K562 (cell line): ENCODE measurements around the gene SRRT. TPM values are rescaled to one million over a fixed set of nuclear protein-coding genes. Genes with fewer than 3 reads are reported as not detected.

Source experiments
- SIRT6 ChIP-seq: IDR thresholded peaks from one replicate; pipeline ENCODE4 v1.6.1; 2012; ENCODE audit warnings: low read depth, mild to moderate bottlenecking, control low read depth, inconsistent platforms, low read length, moderate library complexity
- ZBTB40 ChIP-seq, 2 experiments: fragments of 450-650 bp in 1 of 2; sonication (generic) in 1 of 2; formaldehyde crosslinking in 1 of 2; IDR thresholded peaks; 2 replicates each; pipeline versions ENCODE4 v1.7.1 to v1.9.0; 2016 to 2022; ENCODE audit warnings: inconsistent platforms in 1 of 2, mild to moderate bottlenecking in 1 of 2, missing genetic modification reagents in 1 of 2
- ZHX1 ChIP-seq: fragments of 150-350 bp; conservative IDR thresholded peaks from 2 replicates; pipeline ENCODE4 v1.6.1; 2014; ENCODE audit warnings: low read length
- ZNF384 ChIP-seq: IDR thresholded peaks from 2 replicates; pipeline ENCODE4 v1.6.1; 2012; ENCODE audit warnings: low read depth, low read length, improper control_type of control experiment
- ZNF408 ChIP-seq: fragments of 250-450 bp; sonication (Bioruptor Pico); IDR thresholded peaks from 2 replicates; pipeline ENCODE4 v1.4.0; 2020; ENCODE audit warnings: low read depth, mild to moderate bottlenecking, moderate library complexity
- ZNF609 ChIP-seq: sonication (generic); formaldehyde crosslinking; IDR thresholded peaks from 2 replicates; pipeline ENCODE4 v1.8.1; 2023; ENCODE audit warnings: missing genetic modification reagents, mild to moderate bottlenecking, borderline replicate concordance
- ZNF785 ChIP-seq: fragments of 250-450 bp; sonication (Bioruptor Pico); IDR thresholded peaks from 2 replicates; pipeline ENCODE4 v1.4.0; 2020; ENCODE audit warnings: mild to moderate bottlenecking
- polyA plus RNA-seq, 8 experiments: library from polyadenylated mRNA; depleted of rRNA in 4 of 8; stranded (reverse) in 5 of 8; unstranded in 3 of 8; fragments of >200 nt; fragmentation: Nextera tagmentation in 2 of 8; fragmentation: Illumina TruSeq in 1 of 8; extraction: Ambion mirVana in 2 of 8; extraction: Trizol in 1 of 8; gene quantifications; 2 replicates each; pipeline versions ENCODE4 v1.2.1 to v1.2.3, GENCODE V29; 2011 to 2014; ENCODE audit warnings: inconsistent platforms in 1 of 8, missing spikeins in 1 of 8
- total RNA-seq, 7 experiments: library from RNA; depleted of rRNA in 6 of 7; stranded (reverse); fragments of >200 nt in 6 of 7; fragmentation: Illumina TruSeq in 2 of 7; extraction: Trizol in 2 of 7; gene quantifications; 2 replicates each; pipeline versions ENCODE4 v1.2.1 to v1.2.3, GENCODE V29; 2011 to 2021; ENCODE audit warnings: low replicate concordance in 1 of 7

Gene SRRT
- total and polyA plus RNA-seq, 9 of the 15 experiments (the other 6 are each of a cell fraction or from before 2014, with no cell fraction given), result 10.3 to 263 (median 84.4) TPM

GRCh38 chr7:100867040-100867775 lies 7.7 kb upstream of the SRRT start, which contains the start of gene TRIP6 (continued):
- TF ChIP-seq ZHX1 (no peak), ZNF384 (peak; percentile 87), ZBTB40 (IDR thresholded peaks at IDR 0.05) (peak; percentile 35; the same call in 1 of the 2 replicates), ZBTB40 (CRISPR knock-in tag; IDR thresholded peaks at IDR 0.05) (no peak), ZNF408 (CRISPR knock-in tag) (no peak), ZNF609 (CRISPR knock-in tag) (no peak), ZNF785 (CRISPR knock-in tag) (no peak), SIRT6 (no peak)
